Activated CD8-positive, alpha-beta memory T cell treated with anti-CD3 and anti-CD28 coated beads, Interleukin-2, amount 50 U/mL, for 24 hours (primary cell): Measurements from ENCODE around the gene EZH2.

Source experiments
- DNase-seq: peaks from one replicate; pipeline ENCODE4 v3.0.0-alpha.2; 2020; ENCODE audit errors: extremely low read depth

The EZH2 gene

GRCh38 chr7:148763622-148764021, 120.5 kb downstream of the EZH2 start:
- no peak for DNase-seq

GRCh38 chr7:148761499-148762278, 122.4 kb downstream of the EZH2 start:
- no peak for DNase-seq
